ENCODE data around the gene IFITM2.

DNA sequence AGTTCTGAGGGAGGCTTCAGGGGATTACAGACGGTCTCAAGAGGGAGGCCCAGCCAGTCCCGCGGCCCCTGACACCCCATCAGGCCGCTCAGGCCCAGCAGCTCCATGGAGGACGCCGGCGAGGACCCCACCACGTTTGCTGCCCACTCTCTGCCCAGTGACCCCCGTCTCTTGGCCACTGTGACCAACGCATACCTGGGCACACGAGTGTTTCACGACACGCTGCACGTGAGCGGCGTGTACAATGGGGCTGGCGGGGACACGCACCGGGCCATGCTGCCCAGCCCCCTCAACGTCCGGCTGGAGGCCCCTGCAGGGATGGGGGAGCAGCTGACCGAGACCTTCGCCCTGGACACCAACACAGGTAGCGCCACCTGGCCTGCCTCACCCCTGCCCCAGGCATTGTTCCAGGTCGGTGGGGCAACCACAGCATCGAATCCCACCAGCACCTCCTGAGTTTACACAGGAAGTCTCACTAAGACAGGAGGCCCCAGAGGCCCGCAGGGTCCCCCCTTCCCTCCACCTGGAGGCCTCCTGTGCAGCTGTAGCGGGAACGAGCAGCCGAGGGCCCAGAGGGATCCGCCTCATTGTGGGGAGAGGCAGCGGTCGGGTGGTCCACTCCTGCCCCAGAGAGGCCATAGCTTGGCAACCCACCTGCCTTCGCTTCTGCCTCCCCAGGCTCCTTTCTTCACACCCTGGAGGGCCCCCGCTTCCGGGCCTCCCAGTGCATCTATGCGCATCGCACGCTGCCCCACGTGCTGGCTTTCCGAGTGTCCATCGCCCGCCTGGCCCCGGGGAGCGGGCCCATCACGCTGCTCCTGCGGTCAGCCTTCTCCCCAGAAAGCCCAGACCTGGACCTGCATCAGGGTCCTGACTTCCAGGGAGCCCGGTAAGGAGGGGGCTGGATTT, 17.6 kb upstream of the IFITM2 start:
- TF ChIP-seq, protein P1, sequence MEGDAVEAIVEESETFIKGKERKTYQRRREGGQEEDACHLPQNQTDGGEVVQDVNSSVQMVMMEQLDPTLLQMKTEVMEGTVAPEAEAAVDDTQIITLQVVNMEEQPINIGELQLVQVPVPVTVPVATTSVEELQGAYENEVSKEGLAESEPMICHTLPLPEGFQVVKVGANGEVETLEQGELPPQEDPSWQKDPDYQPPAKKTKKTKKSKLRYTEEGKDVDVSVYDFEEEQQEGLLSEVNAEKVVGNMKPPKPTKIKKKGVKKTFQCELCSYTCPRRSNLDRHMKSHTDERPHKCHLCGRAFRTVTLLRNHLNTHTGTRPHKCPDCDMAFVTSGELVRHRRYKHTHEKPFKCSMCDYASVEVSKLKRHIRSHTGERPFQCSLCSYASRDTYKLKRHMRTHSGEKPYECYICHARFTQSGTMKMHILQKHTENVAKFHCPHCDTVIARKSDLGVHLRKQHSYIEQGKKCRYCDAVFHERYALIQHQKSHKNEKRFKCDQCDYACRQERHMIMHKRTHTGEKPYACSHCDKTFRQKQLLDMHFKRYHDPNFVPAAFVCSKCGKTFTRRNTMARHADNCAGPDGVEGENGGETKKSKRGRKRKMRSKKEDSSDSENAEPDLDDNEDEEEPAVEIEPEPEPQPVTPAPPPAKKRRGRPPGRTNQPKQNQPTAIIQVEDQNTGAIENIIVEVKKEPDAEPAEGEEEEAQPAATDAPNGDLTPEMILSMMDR (IDR thresholded peaks at IDR 0.05): no peak
- no peak for TF ChIP-seq POLR2A (IDR thresholded peaks at IDR 0.05)
- TF ChIP-seq POLR2AphosphoS5 (IDR thresholded peaks at IDR 0.05): no peak
